ENCODE data around the gene ARMC7.

The ARMC7 gene

DNA sequence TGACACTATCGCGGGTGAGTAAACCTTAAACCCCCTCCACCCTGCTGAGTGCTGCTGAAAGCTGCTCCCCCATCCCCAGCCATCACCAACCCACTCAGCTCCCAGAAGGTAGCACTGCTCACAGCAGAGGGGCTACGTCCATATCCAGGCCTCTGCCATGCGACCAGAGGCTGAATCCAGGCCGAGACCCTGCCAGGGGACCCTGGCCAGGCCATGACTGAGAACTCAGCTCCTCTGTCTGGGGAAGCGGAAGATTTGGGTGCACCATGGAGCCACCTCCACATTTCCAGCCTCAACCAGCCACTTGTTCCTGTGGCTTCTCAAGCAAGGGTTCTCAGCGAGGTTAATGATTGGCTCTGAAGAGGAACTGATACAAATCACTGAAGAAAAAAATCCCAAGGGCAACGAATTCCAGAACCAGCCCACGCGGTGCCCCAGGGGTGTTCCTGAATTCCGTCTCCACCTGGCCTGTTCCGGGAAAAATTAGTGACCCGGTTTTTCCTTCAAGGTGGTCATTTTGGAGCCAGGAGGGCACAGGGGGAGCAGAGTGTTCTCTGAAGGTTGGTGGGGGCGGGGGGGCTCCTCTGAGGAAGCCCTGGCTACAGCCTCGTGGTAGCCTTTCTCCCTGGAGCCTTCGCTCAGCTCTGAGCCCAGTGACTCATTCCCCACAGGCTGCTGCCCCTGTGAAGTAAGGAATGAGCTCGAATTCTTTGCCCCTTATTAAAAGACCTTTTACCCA, 31.3 kb upstream of the ARMC7 start:
- DNase-seq: no peak

DNA sequence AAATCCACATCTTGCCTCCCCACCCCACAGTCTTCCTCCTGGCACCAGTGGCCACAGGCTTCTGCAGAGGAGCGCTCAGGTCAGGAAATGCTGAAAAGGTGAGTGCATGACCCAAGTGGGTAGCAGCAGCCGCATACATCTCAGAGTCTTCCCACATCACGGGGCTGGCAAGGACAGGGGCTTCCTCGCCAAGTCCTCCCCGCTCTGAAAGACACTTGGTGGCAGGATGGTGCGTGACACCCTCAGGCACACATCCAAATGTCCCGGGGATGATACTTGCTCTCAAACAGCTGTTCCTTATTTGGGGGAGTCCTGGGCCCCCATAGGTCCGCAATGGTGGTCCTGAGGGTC, 30.8 kb upstream of the ARMC7 start:
- no peak for DNase-seq

DNA sequence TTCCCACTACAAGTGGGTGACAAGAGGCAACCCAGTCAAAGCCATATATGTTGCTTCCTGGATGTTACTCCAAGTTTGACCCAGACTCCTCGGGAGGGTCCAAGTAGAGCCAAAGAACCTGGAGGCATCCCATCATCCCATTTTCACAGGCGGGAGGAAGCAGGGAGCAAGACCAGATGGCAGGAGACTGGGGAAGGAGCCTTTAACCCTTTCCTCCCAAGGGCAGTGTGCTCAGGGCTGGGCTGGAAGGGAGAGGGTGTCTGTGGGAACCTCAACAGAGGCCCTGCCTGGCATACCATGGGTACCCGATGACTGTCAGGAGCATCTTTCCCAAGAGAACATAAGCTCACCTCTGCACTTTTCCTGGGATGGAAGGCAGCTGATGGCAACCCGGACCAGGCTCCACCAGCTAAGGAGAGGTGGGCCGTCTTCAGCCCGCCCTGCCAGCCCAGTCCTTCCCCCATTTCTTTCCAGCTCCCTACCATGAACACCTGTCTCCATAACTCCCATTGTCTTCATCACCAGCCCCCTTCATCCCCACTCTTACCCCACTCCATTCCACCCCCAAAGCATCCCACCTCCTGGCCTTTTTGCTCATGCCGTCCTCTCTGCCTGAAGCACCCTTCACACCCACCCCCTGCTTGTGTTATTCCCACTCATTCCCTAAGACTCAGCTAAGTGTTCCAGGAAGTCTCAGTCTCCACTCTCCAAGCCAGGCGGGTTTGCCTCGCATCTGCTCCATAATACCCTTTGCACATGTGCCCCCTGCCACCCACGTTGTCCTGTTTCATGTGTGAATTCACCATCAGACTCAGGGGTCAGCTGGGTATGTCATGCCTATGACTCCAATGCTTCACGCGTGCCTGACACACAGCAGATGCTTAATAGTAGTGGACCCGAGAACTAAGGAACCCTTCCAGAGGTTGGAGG, 27.9 kb upstream of the ARMC7 start:
- DNase-seq: no peak

DNA sequence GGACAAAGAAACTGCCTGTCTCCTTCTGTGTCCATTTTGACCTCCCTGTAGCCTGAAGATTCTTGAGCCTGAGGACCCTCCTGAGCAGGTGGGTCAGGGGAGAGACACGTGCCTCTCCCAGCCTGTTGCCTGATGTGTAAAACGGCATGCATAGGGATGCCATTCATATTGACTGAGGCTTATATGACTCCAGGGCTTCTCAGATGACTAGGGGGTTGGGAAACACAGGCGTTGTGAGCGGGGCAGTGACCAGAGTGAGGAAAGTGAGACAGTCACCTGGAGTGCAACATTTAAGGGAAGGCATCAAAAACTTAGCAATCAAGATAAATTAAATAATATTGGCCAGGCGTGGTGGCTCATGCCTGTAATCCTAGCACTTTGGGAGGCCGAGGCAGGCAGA, 27.1 kb upstream of the ARMC7 start:
- DNase-seq: no peak

DNA sequence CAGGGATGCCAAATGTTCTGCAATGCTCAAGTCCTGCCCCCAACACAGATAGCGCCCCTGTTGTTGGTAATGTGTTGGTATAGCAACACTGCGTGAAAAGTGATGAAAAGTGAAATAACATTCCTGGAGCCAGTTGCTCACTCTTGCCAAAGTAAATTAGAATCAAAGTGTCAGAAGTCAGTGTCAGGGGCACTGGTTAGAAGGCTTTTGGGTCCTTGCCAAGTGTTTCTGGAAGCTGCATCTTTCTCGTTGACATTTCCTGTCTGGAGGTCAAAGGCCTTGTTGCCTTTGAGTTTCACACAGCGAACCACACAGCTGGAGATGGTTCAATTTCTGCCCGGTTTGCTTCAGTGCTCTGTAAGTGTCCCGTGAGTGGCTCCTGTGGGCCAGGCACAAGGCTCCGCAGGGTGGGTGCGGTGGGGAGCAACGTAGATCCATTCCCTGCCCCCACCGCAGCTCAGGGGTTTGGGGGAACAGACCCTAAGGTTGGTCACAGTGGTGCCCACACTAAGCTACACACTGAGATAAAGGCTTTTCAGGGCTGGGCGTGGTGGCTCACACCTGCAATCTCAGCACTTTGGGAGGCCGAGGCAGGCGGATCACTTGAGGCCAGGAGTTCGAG, 25.6 kb upstream of the ARMC7 start:
- DNase-seq: no peak

DNA sequence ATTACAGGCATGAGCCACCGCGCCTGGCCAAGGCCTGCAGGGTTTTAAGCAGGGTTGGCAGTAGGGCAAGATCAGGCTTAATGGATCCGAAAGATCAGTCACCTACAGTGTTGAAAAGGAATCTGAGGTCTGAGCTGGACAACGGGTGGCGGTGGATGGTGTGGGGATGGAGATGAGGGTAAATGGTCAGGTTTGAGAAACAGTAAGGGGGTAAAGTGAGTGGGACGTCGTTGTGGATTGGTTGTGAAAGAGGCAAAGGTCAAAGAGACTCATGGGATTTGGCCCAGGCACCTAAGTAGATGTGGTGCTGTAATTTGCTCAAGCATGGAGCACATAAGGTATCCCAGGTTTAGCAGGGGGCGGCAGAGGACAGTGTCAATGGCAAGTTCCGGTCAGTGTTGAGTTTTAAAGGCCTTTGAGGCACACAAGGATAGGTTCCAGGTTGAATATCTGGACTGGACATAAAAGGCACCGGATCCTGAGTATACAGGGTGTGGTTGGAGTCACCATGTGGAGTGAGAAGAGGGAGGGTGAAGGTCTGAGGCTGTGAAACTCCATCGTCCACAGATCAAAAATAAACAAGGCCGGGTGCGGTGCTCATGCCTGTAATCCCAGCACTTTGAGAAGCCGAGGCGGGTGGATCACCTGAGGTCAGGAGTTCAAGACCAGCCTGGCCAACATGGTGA, 23.1 kb upstream of the ARMC7 start:
- DNase-seq: no peak

DNA sequence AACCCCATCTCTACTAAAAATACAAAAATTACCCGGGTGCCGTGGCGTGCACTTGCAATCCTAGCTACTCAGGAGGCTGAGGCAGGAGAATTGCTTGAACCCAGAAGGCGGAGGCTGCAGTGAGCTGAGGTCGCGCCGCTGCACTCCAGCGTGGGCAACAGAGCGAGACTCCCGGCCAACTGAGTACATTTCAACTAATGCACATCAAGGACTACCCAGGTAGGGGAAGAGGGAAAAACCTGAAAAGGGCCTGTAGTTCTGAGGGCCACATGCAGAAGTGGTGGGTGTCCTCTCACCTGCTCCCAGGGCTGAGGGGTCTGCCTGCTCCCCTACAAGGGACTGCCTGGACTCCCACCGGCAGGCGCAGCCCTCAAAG, 22.6 kb upstream of the ARMC7 start:
- no peak for DNase-seq

DNA sequence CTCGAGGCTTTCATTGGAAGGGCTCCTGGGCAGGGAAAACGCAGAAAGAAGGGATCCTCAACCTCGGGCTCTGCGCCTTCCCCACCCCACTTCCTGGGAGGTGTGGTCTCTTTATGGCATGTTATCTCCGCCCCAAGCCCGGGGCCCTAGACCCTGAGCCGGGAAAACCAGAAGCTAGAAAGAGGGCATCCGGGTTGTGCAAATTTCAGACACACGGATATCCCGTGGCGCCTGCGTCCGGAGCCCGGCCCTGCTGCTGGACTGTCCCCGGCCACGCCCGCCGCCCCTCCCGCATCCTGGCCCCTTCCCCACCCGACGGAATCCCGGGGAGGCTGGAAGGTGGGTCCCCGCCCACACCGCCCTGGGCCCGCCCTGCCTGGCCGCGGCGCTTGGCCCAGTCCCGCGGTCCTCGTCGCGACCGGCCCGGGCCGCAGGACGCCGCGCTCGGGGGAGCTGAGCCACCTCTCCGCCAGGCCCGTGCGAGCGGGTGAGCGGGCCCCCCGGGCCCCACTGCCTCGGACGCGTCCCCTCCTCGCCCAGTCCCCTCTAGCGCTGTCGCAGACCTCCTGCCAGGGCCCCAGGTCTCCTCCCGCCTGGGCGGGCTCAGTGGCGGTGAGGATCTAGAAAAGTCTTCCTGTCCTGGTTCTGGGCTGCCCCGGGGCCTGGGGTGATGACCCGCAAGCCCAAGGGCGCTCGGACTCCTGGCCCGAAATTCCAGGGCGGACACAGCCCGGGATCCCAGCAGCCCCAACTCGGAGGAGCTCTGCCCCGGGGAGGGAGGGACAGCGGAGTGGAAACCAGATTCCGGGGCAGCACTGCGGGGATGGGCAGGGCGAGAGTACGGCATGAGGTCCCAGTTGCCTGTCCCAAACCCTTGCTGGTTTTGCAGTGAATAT, 22.0 kb upstream of the ARMC7 start, which contains the start of gene SLC16A5:
SLC16A5 (plus strand) TSS at position 397 of the 896 bp plus-strand sequence. CDS start 5,683 bp downstream, outside the sequence.
- peak; percentile 57 to 64 for DNase-seq

DNA sequence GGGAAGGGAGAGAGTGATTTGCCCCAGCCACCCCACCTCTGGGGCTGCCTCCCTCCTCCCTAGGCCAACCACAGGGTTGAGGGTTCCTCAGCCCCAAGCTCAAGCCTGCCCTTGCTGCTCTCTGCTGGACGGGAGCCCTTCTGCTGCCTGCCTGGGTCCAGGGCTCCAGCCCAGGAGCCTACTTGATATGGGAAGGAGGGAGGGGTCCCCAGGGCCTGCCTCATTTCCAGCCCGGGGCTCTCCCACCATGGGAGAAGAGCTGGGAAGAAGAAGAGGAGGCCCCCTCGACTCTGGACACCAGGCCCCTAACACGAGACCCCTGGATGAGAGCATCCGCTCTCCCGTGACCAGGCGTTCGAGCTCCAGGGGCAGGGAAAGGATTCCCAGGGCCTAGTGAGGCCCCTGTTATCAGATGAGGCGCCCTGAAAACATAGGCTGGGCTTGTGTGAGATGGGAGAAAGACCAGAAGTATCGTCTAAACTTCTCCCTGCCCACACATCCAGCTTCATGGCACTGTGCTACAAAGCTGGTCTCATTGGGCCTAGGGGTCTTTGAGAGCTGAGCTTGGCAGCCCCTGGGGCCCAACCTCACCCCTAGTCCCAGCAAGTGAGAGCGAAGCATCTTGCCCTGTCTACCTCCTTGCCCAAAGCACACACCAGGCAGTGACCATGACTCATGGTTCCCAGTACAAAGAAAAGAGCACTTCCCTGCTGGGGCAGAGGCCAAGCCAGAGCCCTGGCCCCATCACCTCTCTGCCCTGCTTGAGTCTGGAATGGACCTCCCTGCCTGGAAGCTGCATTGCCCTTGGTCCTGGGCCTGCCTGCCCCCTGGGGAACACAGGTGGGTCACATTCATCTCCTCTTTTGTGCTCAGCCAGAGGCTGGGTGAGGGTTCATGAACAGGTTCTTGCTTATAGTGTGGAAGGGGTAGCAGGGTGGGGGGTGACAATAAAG, 21.0 kb upstream of the ARMC7 start:
- DNase-seq: peak in 1 of 2 donors; percentile 26

DNA sequence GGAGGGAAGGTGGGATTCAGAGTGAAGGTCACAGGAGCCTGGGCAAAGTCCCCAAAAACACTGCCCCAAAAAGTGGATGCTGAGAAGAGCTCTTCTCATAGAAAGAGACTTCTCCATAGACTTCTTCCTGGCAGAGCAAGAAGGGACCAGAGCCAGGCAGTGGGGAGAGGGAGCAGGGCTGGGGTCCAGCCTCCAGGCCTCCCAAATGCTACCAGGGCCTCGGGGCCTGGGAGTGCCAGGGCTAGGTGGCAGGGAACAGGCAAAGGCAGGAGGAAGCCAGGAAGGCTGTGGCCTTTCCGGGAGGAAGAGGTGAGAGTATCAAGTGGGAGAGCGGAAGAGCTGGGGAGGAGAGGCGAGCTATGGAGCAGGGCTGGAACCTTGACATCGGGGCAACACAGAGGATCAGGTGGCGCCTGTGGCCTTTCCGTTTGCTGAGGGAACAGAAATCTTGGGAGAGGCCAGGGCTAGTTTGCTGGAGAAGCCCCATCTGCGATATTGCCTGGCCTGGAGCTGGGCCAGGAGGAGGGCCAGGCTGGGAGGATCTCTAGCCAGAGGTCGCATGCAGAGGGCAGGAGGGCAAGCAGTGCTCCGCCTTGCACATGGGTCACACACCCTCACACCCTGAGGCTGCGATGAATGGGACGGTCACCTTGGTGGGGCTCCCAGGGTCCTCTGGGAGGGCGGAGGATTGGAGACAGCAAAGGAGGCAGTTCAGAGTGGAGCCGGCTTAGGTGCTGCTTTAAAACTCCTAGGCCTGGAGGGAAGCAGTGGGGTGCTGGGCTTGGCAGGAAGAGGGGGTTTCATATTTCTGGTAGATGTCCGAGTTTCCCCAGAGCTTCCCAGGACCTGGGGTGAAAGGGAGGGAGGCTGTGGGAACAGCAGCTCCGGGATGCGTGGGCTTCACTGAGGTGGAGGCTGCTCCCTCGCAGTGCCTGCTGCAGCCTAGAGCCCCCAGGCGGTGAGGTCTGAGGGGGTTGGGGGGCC, 18.6 kb upstream of the ARMC7 start:
- no peak for DNase-seq

DNA sequence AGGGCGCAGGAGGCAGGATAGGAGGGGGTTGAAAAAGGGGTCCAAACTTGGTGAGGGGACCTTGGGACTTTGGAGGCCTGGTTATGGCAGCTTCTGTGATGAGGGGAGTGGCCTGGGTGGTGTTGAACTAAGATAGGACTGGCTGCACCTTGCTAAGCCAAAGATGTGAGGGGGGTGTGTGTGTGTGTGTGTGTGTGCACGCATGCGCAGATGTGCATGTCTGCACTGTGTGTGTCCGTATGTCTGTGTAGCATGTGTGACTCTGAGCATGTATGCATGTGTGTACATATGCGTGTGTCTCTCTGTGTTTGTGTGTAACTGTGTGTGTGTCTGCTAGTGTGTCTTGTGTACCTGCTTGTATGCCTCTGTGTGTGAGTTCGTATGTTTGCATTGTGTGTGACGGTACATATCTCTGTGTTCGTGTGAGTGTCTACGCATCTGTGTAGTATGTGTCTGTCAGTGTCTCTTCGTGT, 17.9 kb upstream of the ARMC7 start:
- no peak for DNase-seq

DNA sequence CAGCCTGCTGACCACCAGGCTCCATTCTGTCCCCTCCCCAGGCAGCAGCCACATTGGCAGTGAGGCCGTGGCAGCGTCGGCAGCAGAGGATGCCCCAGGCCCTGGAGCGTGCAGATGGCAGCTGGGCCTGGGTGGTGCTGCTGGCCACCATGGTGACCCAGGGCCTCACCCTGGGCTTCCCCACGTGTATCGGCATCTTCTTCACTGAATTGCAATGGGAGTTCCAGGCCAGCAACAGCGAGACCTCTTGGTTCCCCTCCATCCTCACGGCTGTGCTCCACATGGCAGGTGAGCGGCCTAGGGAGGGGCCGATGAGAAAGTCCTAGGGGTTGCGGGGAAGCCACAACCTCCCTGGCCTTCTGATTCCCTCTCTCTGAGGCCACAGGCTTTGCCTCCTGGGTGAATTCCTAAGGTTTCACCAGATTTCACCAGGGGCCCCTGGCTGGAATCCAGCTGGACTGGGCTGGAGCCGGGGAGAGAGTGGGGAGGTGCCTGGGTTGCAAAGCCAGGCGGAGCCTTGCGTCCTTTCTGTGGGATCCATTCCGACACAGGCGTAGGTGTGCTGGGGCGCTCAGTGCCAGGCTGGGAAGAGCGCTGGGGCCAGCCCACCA, 16.1 kb upstream of the ARMC7 start:
- DNase-seq: no peak

DNA sequence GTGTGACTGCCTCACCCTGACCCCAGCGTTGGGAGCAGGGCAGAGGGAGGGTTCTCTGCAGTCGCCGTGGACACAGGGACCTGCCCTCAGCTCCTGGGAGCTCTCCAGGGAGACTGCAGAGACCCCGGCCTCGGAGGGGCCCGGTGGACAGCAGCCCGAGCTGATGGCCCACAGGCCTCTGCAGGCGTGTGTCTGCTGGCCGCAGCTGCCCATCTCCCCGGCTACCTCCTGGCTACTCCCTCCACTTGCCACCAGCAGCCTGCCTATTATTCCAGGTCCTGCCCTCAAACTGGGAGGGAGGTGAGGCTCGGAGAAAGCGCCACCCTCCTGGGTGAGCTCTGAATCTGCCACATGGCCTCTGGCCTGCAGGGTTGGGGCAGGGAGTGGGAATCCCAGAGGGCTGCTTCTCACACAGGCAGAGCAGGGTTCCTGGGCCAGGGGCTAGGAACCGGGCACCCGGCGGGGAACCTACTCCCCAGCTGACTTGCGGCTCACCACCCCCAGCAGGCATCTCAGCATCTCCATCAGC, 14.8 kb upstream of the ARMC7 start:
- no peak for DNase-seq

DNA sequence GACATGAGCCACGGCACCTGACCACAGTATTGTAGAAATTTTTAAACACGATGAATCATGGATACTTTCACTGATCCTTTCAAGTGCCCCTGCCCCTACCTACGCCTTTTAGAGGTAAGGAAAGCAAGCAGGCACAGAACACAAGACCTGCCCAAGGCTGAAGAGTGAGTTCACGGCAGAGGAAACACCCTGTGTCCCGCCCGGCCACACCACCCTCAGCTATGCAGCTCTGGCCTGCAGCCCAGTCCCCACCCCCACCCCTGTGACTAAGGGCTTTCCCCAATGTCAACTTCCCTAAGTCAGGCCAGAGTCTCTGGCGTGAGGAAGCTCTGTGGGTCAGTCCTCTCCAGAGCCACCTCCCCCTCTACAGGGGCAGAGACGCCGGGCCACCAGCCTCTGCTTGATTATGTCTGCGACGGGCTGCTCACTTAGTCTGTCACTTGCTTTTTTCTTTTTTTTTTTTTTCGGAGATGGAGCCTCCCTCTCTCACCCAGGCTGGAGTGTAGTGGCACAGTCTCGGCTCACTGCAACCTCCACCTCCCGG, 13.6 kb upstream of the ARMC7 start:
- peak in 1 of 2 donors; percentile 50 for DNase-seq

DNA sequence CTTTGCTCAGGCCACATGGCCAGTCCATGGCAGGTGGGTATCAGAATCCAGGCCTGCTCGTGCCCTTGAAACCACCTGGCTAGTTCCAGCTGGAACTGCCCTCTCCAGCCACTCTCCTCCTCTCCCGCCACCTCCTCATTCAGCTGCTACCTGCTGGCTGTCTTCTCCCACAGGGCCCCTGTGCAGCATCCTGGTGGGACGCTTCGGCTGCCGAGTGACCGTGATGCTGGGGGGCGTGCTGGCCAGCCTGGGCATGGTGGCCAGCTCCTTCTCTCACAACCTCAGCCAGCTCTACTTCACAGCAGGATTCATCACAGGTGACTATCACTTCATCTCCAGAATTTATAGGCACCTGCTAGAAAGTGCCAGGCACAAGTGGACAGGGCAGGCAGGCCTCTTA, 11.9 kb upstream of the ARMC7 start:
- DNase-seq: no peak

DNA sequence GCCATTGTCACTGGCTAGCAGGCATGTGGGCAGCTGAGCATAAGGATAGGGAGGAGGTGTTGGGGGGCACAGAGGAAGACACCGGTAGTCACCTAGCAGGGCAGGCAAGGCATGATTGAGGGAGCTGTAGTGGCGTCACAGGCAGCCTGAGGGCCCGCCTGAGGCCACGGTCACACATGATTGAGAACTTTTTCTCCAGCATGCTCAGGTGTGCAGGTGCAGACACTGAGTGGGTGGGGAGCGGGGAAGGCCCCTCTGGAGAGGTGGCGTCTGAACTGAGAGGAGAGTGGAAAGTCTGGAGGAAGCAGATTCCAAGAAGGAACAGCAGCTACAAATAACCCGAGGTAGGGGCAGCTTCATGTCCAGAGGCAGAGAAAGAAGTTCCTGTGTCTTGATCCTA, 10.9 kb upstream of the ARMC7 start:
- DNase-seq: no peak

DNA sequence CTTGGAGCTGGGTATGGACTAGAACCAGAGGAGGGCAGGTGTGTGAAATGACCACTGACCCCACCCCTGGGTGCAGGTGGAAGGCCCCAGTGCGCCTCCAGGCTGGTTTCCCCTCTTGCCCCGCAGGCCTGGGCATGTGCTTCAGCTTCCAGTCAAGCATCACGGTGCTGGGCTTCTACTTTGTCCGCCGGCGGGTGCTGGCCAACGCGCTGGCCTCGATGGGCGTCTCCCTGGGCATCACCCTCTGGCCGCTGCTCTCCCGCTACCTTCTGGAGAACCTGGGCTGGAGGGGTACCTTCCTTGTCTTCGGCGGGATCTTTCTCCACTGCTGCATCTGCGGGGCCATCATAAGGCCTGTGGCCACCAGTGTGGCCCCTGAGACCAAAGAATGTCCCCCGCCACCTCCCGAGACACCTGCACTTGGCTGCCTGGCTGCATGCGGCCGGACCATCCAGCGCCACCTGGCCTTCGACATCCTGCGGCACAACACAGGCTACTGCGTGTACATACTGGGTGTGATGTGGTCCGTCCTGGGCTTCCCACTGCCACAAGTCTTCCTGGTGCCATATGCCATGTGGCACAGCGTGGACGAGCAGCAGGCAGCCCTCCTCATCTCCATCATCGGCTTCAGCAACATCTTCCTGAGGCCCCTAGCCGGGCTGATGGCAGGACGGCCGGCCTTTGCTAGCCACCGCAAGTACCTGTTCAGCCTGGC, 9.7 kb upstream of the ARMC7 start:
- no peak for DNase-seq

DNA sequence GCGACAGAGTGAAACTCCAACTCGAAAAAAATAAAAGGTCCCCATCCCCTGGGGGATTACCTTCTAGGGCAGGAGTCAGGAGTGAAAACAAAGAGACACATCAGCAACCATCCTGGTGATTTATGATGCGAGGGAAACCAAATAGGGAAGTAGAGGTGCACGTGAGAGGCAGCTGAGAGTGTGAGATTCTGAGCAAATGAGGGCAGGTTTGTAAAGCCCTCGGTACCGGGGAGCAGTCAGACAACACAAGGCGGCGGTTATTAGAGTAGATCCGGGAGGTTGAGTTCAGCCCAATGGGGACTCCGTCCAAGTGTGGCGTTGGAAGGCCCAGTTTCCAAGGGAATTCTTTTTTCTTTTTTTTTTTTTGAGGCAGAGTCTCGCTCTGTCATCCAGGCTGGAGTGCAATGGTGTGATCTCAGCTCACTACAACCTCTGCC, 7.4 kb upstream of the ARMC7 start:
- DNase-seq: peak in 1 of 2 donors; percentile 43

Data from CD4-positive, alpha-beta T cell treated with Interferon alpha-2 for 1 hour (primary cell).